Adrenal gland (tissue), 12 donors: ENCODE results near the gene C1D. TPM values are rescaled to one million over a fixed set of nuclear protein-coding genes. Genes with fewer than 3 reads are reported as not detected.
"Not testable (repeated sequence)": the region's sequence is repeated elsewhere in the genome, so short reads cannot be mapped to it uniquely, and the experiment has no call there.

Experiments used
- DNase-seq, 7 donors: peaks; one replicate each; pipeline ENCODE4 v3.0.0-alpha.2; 2019 to 2020
- H3K27ac ChIP-seq, 5 donors: fragments of 200-600 bp; sonication (generic) in 4 of 5; 1 replicate in 3 of 5; 2 replicates in 2 of 5; pipeline versions ENCODE4 v1.5.1 to v1.8.0; 2016 to 2020; ENCODE audit warnings: mild to moderate bottlenecking in 1 of 5
- H3K27me3 ChIP-seq: fragments of 200-600 bp; 2 replicates; pipeline ENCODE4 v1.8.0; 2021
- H3K36me3 ChIP-seq, 2 donors: fragments of 200-600 bp; replicated peaks in 1 of 2; 1 replicate in 1 of 2; 2 replicates in 1 of 2; pipeline versions ENCODE4 v1.5.1 to v1.8.0; 2018 to 2022
- H3K4me1 ChIP-seq, 2 donors: fragments of 200-600 bp; replicated peaks in 1 of 2; 1 replicate in 1 of 2; 2 replicates in 1 of 2; pipeline versions ENCODE4 v1.5.1 to v1.8.0; 2018 to 2021
- H3K4me3 ChIP-seq, 4 donors: fragments of 200-600 bp; sonication (generic) in 3 of 4; one replicate each; pipeline ENCODE4 v1.5.1; 2016 to 2018
- H3K9me3 ChIP-seq, 3 donors: fragments of 200-600 bp; sonication (generic) in 1 of 3; replicated peaks in 1 of 3; 1 replicate in 2 of 3; 2 replicates in 1 of 3; pipeline versions ENCODE4 v1.5.1 to v1.8.0; 2016 to 2021
- CTCF ChIP-seq, 6 experiments: fragments of 450-650 bp in 4 of 6; fragments of 200-600 bp in 2 of 6; sonication (generic) in 1 of 6; IDR thresholded peaks; 1 replicate in 5 of 6; 2 replicates in 1 of 6; pipeline versions ENCODE4 v1.5.1 to v1.8.0; 2016 to 2021; ENCODE audit warnings: antibody characterized with exemption in 6 of 6, mild to moderate bottlenecking in 2 of 6, moderate library complexity in 1 of 6
- POLR2A ChIP-seq, 2 donors: fragments of 450-650 bp; IDR thresholded peaks; one replicate each; pipeline ENCODE4 v1.6.1; 2017; ENCODE audit warnings: antibody characterized with exemption in 2 of 2, mild to moderate bottlenecking in 2 of 2, moderate library complexity in 1 of 2
- WGBS, 4 donors: extraction: QIAGEN DNeasy Blood & Tissue Kit in 2 of 4; methylation state at CpG; one replicate each; pipeline versions ENCODE4 v1.1.5 to v1.1.7; 2013 to 2017; 5-methylcytosine and 5-hydroxymethylcytosine counted together
- intact Hi-C, 2 donors: fragments of 100-400 bp; cut with DNase I; formaldehyde crosslinking; loops; one replicate each; pipeline versions ENCODE4 v1.14.1 to v1.15.0; 2022 to 2023
- polyA plus RNA-seq, 3 donors: library from polyadenylated mRNA; stranded (reverse); fragments of 200-250 nt in 2 of 3; fragments of 350-450 nt in 1 of 3; fragmentation: Illumina TruSeq in 1 of 3; extraction: RNeasy Lipid Tissue Mini Kit (QIAGEN cat#74804) in 1 of 3; gene quantifications; one replicate each; pipeline ENCODE4 v1.2.3, GENCODE V29; 2013 to 2014
- total RNA-seq, 9 donors: library from RNA; depleted of rRNA in 4 of 9; stranded (reverse); fragments of >200 nt in 4 of 9; fragments of 120-200 nt in 1 of 9; fragmentation: NEBNext Ultra II Directional in 1 of 9; extraction: Animal tissue kit (Norgen Biotek cat#: 25700) in 1 of 9; gene quantifications; one replicate each; pipeline versions ENCODE4 v1.1.0 to v1.2.4, GENCODE V29; 2013 to 2023
- donor health status: healthy with polysubstance abuse.
- donor health status: Bipolar disorder and iron deficiency.
- donor health status: DM: yes; HTN: yes; CAD: no.
- donor health status: DM: no; HTN: no; CAD: no.
- donor health status: DM: no; HTN: no; CAD: no.
- donor health status: DM: yes; HTN: yes; CAD: no.

Gene C1D
- total and polyA plus RNA-seq, 12 donors = 7.3 to 77.8 (median 22.9) TPM

GRCh38 chr2:67997903-67998302, 64.9 kb downstream of the C1D start:
- Histone ChIP-seq H3K4me1 (no peaks in the 10 kb centered on the region), H3K4me3 (no peak overlapping the region), H3K27ac (no peak overlapping the region), H3K36me3 (no peaks in the 10 kb centered on the region), H3K27me3 (no peaks in the 10 kb centered on the region), H3K9me3 (no peaks in the 10 kb centered on the region)
- intact Hi-C loops = no loop called here
- TF ChIP-seq CTCF (IDR thresholded peaks at IDR 0.05) (no peak), POLR2A (IDR thresholded peaks at IDR 0.05) (no peak)
- 94 to 98% (median 95%) methylated on average over 3 of the region's 3 CpGs for WGBS, 4 donors
- no peak for DNase-seq

GRCh38 chr2:67997528-67997900, 65.3 kb downstream of the C1D start:
- H3K4me1 ChIP-seq = no peaks in the 10 kb centered on the region
- 39 to 52% (median 46%) methylated on average over 3 of the region's 3 CpGs for WGBS, 4 donors
- H3K36me3 ChIP-seq = no peaks in the 10 kb centered on the region
- H3K27me3 ChIP-seq = no peaks in the 10 kb centered on the region
- TF ChIP-seq POLR2A (IDR thresholded peaks at IDR 0.05) (no peak), CTCF (IDR thresholded peaks at IDR 0.05) (no peak)
- DNase-seq = no peak
- no peaks in the 10 kb centered on the region for H3K9me3 ChIP-seq
- H3K4me3 ChIP-seq = no peak overlapping the region
- intact Hi-C loops = no loop called here
- no peak overlapping the region for H3K27ac ChIP-seq

GRCh38 chr2:67996772-67997527, 65.9 kb downstream of the C1D start:
- no peak for TF ChIP-seq CTCF (IDR thresholded peaks at IDR 0.05)
- no peak for TF ChIP-seq POLR2A (IDR thresholded peaks at IDR 0.05)
- WGBS, 4 donors = 80 to 85% (median 83%) methylated on average over 6 of the region's 6 CpGs
- DNase-seq = no peak
- no peaks in the 10 kb centered on the region for H3K27me3 ChIP-seq
- H3K4me3 ChIP-seq = no peak overlapping the region
- no peaks in the 10 kb centered on the region for H3K4me1 ChIP-seq
- H3K36me3 ChIP-seq = no peaks in the 10 kb centered on the region
- H3K9me3 ChIP-seq = no peaks in the 10 kb centered on the region
- H3K27ac ChIP-seq = no peak overlapping the region
- intact Hi-C loops = no loop called here

GRCh38 chr2:67994716-67995115, 68.1 kb downstream of the C1D start:
- no peak for TF ChIP-seq POLR2A (IDR thresholded peaks at IDR 0.05)
- no peak for TF ChIP-seq CTCF (IDR thresholded peaks at IDR 0.05)
- intact Hi-C loops = no loop called here
- Histone ChIP-seq H3K9me3 (no peaks in the 10 kb centered on the region), H3K4me1 (no peaks in the 10 kb centered on the region), H3K4me3 (no peak overlapping the region), H3K36me3 (no peaks in the 10 kb centered on the region), H3K27me3 (no peaks in the 10 kb centered on the region), H3K27ac (no peak overlapping the region)
- DNase-seq = no peak
- WGBS, 4 donors = 70 to 85% (median 77%) methylated on average over 1 of the region's 1 CpG

- H3K4me3 ChIP-seq, intact Hi-C loops, H3K9me3 ChIP-seq, H3K4me1 ChIP-seq, H3K36me3 ChIP-seq, H3K27me3 ChIP-seq, DNase-seq, H3K27ac ChIP-seq: not testable (repeated sequence)
- 89 to 93% (median 92%) methylated on average over 3 of the region's 3 CpGs for WGBS, 4 donors
These were observed 68.7 kb downstream of the C1D start for GRCh38 chr2:67994069-67994468.
